Cortex of kidney (tissue), 1 donor: ENCODE measurements around the gene CNGB1.
"Not testable (repeated sequence)": the region's sequence is repeated elsewhere in the genome, so short reads cannot be mapped to it uniquely, and the experiment has no call there.

Experiments used
- DNase-seq: peaks from one replicate; lab custom pipeline; 2025; lab: John Stamatoyannopoulos, UW

Gene CNGB1

GRCh38 chr16:57970970-57971369 is at the start of gene CNGB1:
Gene CNGB1, minus strand, starts transcription at chr16:57971128. Its CDS starts 3,842 bp downstream, at chr16:57967286.
- no peak for DNase-seq

- no peak for DNase-seq
Observed at GRCh38 chr16:58019866-58020538, 49.1 kb upstream of the CNGB1 start.

- DNase-seq = no peak
Observed at GRCh38 chr16:58018803-58019202, 47.9 kb upstream of the CNGB1 start.

- no peak for DNase-seq
Observed at GRCh38 chr16:58016840-58017446, 46.0 kb upstream of the CNGB1 start.

GRCh38 chr16:58013201-58013956 is 42.5 kb upstream of the CNGB1 start:
- no peak for DNase-seq

- no peak for DNase-seq
Observed at GRCh38 chr16:58012481-58012880, 41.6 kb upstream of the CNGB1 start.

GRCh38 chr16:58011652-58012051 is 40.7 kb upstream of the CNGB1 start:
- no peak for DNase-seq

GRCh38 chr16:58010886-58011285 is 40.0 kb upstream of the CNGB1 start:
- DNase-seq = no peak

GRCh38 chr16:58009856-58010416 is 39.0 kb upstream of the CNGB1 start:
- no peak for DNase-seq

- DNase-seq = not testable (repeated sequence)
Observed at GRCh38 chr16:58004736-58005135, 33.8 kb upstream of the CNGB1 start.

- DNase-seq = no peak
Observed at GRCh38 chr16:58002936-58003335, 32.0 kb upstream of the CNGB1 start.

GRCh38 chr16:58002416-58002800 is 31.5 kb upstream of the CNGB1 start:
- DNase-seq = no peak

GRCh38 chr16:58001781-58002415 is 31.0 kb upstream of the CNGB1 start:
- DNase-seq = no peak

GRCh38 chr16:58000706-58001676 is 30.1 kb upstream of the CNGB1 start, which contains the start of gene USB1:
Gene USB1, plus strand, starts transcription at chr16:58001407. Its CDS starts 77 bp downstream, at chr16:58001484.
- no peak for DNase-seq

GRCh38 chr16:57999971-58000705 is 29.2 kb upstream of the CNGB1 start, which contains the start of gene ZNF319:
Gene ZNF319, minus strand, starts transcription at chr16:58000672. Its CDS starts 2,407 bp downstream, at chr16:57998265.
- no peak for DNase-seq

- DNase-seq = no peak
Observed at GRCh38 chr16:57999366-57999970, 28.5 kb upstream of the CNGB1 start.

- no peak for DNase-seq
Observed at GRCh38 chr16:57998992-57999365, 28.1 kb upstream of the CNGB1 start.

GRCh38 chr16:57998486-57998885 is 27.6 kb upstream of the CNGB1 start:
- no peak for DNase-seq

- no peak for DNase-seq
Observed at GRCh38 chr16:57997528-57998265, 26.8 kb upstream of the CNGB1 start.
